H9 (cell line): Measurements from ENCODE around the gene NIPSNAP3A. TPM values are rescaled to one million over a fixed set of nuclear protein-coding genes. Genes with fewer than 3 reads are reported as not detected.

Source experiments
- DNase-seq: peaks from one replicate; pipeline ENCODE4 v3.0.0-alpha.2; 2017
- H2AFZ ChIP-seq: one replicate; pipeline ENCODE4 v1.6.1; 2013; ENCODE audit warnings: mild to moderate bottlenecking, low read length, control low read depth, moderate library complexity
- H2AK5ac ChIP-seq: 2 replicates; pipeline ENCODE4 v1.6.1; 2013; ENCODE audit warnings: low read length, control low read depth, mixed read lengths; ENCODE audit not compliant: insufficient read length
- H2BK120ac ChIP-seq: one replicate; pipeline ENCODE4 v1.6.1; 2013; ENCODE audit warnings: low read depth, mild to moderate bottlenecking, low read length, control low read depth, inconsistent platforms; ENCODE audit not compliant: poor library complexity, severe bottlenecking
- H2BK12ac ChIP-seq: 2 replicates; pipeline ENCODE4 v1.6.1; 2013; ENCODE audit warnings: low read length, control low read depth, mixed read lengths, low read depth; ENCODE audit not compliant: insufficient read length
- H2BK15ac ChIP-seq: 2 replicates; pipeline ENCODE4 v1.6.1; 2013; ENCODE audit warnings: low read depth, low read length, control low read depth
- H2BK20ac ChIP-seq: one replicate; pipeline ENCODE4 v1.6.1; 2013; ENCODE audit warnings: low read depth, mild to moderate bottlenecking, low read length, control low read depth, inconsistent platforms; ENCODE audit not compliant: poor library complexity, severe bottlenecking
- H2BK5ac ChIP-seq: 2 replicates; pipeline ENCODE4 v1.6.1; 2013; ENCODE audit warnings: low read length, control low read depth, mixed read lengths; ENCODE audit not compliant: insufficient read length
- H3K14ac ChIP-seq: 2 replicates; pipeline ENCODE4 v1.6.1; 2013; ENCODE audit warnings: low read length, control low read depth; ENCODE audit not compliant: insufficient read depth
- H3K18ac ChIP-seq: 2 replicates; pipeline ENCODE4 v1.6.1; 2013; ENCODE audit warnings: low read depth, mild to moderate bottlenecking, mixed read lengths, low read length, control low read depth; ENCODE audit not compliant: insufficient read length
- H3K23ac ChIP-seq: 2 replicates; pipeline ENCODE4 v1.6.1; 2013; ENCODE audit warnings: low read length, control low read depth, mixed read lengths, low read depth; ENCODE audit not compliant: insufficient read length
- H3K23me2 ChIP-seq: 2 replicates; pipeline ENCODE4 v1.6.1; 2013; ENCODE audit warnings: low read depth, mild to moderate bottlenecking, mixed read lengths, low read length, control low read depth; ENCODE audit not compliant: insufficient read length, poor library complexity, severe bottlenecking
- H3K27ac ChIP-seq: 2 replicates; pipeline ENCODE4 v1.5.1; 2013; ENCODE audit warnings: low read length, control low read depth, mixed read lengths, low read depth; ENCODE audit not compliant: insufficient read length
- H3K27me3 ChIP-seq: 2 replicates; pipeline ENCODE4 v1.6.1; 2013; ENCODE audit warnings: low read length, control low read depth, inconsistent platforms; ENCODE audit not compliant: insufficient read depth
- H3K4ac ChIP-seq: 2 replicates; pipeline ENCODE4 v1.6.1; 2013; ENCODE audit warnings: low read depth, mild to moderate bottlenecking, control low read depth, inconsistent platforms, low read length, moderate library complexity
- H3K4me1 ChIP-seq: 2 replicates; pipeline ENCODE4 v1.6.1; 2013; ENCODE audit warnings: low read length, control low read depth, inconsistent platforms; ENCODE audit not compliant: insufficient read depth
- H3K4me2 ChIP-seq: 2 replicates; pipeline ENCODE4 v1.6.1; 2013; ENCODE audit warnings: low read length, control low read depth, mixed read lengths; ENCODE audit not compliant: insufficient read length, insufficient read depth
- H3K56ac ChIP-seq: 2 replicates; pipeline ENCODE4 v1.6.1; 2013; ENCODE audit warnings: low read depth, mild to moderate bottlenecking, mixed read lengths, low read length, control low read depth; ENCODE audit not compliant: insufficient read length
- H3K79me1 ChIP-seq: 2 replicates; pipeline ENCODE4 v1.6.1; 2013; ENCODE audit warnings: low read depth, mild to moderate bottlenecking, moderate library complexity, low read length, control low read depth, inconsistent platforms; ENCODE audit not compliant: insufficient read depth, poor library complexity, severe bottlenecking
- H3K79me2 ChIP-seq: 2 replicates; pipeline ENCODE4 v1.6.1; 2013; ENCODE audit warnings: low read length, control low read depth, inconsistent platforms; ENCODE audit not compliant: insufficient read depth
- H3K9ac ChIP-seq: 2 replicates; pipeline ENCODE4 v1.6.1; 2013; ENCODE audit warnings: low read length, control low read depth, mixed read lengths; ENCODE audit not compliant: insufficient read length; ENCODE audit errors: extremely low read depth
- H3K9me3 ChIP-seq: one replicate; pipeline ENCODE4 v1.6.1; 2013; ENCODE audit warnings: low read depth, low read length, inconsistent platforms; ENCODE audit not compliant: control insufficient read depth
- H3T11ph ChIP-seq: one replicate; pipeline ENCODE4 v1.6.1; 2013; ENCODE audit warnings: mild to moderate bottlenecking, low read length, control low read depth, inconsistent platforms
- H4K20me1 ChIP-seq: one replicate; pipeline ENCODE4 v1.6.1; 2013; ENCODE audit not compliant: control insufficient read depth, insufficient read length, insufficient read depth
- H4K5ac ChIP-seq: 2 replicates; pipeline ENCODE4 v1.6.1; 2013; ENCODE audit warnings: low read depth, mild to moderate bottlenecking, mixed read lengths, low read length, control low read depth; ENCODE audit not compliant: insufficient read length
- H4K8ac ChIP-seq: replicated peaks from 2 replicates; pipeline ENCODE4 v1.6.1; 2013; ENCODE audit warnings: low read length, control low read depth, mixed read lengths, low read depth; ENCODE audit not compliant: insufficient read length
- H4K91ac ChIP-seq: 2 replicates; pipeline ENCODE4 v1.6.1; 2013; ENCODE audit warnings: low read depth, mild to moderate bottlenecking, moderate library complexity, mixed read lengths, low read length, control low read depth; ENCODE audit not compliant: insufficient read length
- H3K27ac Mint-ChIP-seq, 3 experiments: 2 replicates in 2 of 3; 3 replicates in 1 of 3; pipeline ENCODE4 v1.8.0; 2020 to 2021; ENCODE audit warnings: mixed read lengths in 3 of 3, mild to moderate bottlenecking in 1 of 3, moderate library complexity in 1 of 3
- H3K27me3 Mint-ChIP-seq: 2 replicates; pipeline ENCODE4 v1.8.0; 2021; ENCODE audit warnings: low read depth, mild to moderate bottlenecking, moderate library complexity, mixed read lengths
- H3K36me3 Mint-ChIP-seq, 3 experiments: 2 replicates in 2 of 3; 3 replicates in 1 of 3; pipeline ENCODE4 v1.8.0; 2020 to 2021; ENCODE audit warnings: low read depth in 3 of 3, mixed read lengths in 3 of 3; ENCODE audit not compliant: insufficient read depth in 1 of 3
- H3K4me1 Mint-ChIP-seq, 2 experiments: 2 replicates each; pipeline ENCODE4 v1.8.0; 2020; ENCODE audit warnings: mixed read lengths in 2 of 2
- H3K4me3 Mint-ChIP-seq, 2 experiments: 2 replicates in 1 of 2; 3 replicates in 1 of 2; pipeline ENCODE4 v1.8.0; 2020 to 2021; ENCODE audit warnings: mild to moderate bottlenecking in 2 of 2, mixed read lengths in 2 of 2, moderate library complexity in 1 of 2
- H3K9me3 Mint-ChIP-seq, 2 experiments: 2 replicates in 1 of 2; 3 replicates in 1 of 2; pipeline ENCODE4 v1.8.0; 2020; ENCODE audit warnings: mild to moderate bottlenecking in 2 of 2, mixed read lengths in 2 of 2, moderate library complexity in 1 of 2
- WGBS: extraction: QIAGEN DNeasy Blood & Tissue Kit; methylation state at CpG from one replicate; pipeline ENCODE4 v1.1.7; 2013; ENCODE audit warnings: missing lambda C conversion rate, low lambda C conversion rate, mixed read lengths; ENCODE audit not compliant: insufficient read length; ENCODE audit errors: extremely low coverage; 5-methylcytosine and 5-hydroxymethylcytosine counted together
- total RNA-seq: library from RNA; stranded (reverse); gene quantifications from 2 replicates; pipeline ENCODE4 v1.2.1, GENCODE V29; 2021
- TF ChIP-seq, protein P1 (sequence below): fragments of 200-600 bp; sonication (generic); conservative IDR thresholded peaks from 3 replicates; pipeline ENCODE4 v1.8.0; 2021; ENCODE audit warnings: antibody characterized with exemption, mild to moderate bottlenecking

NIPSNAP3A gene
- total RNA-seq, 1 experiment from 2014 or later, result 13.9 TPM

DNA sequence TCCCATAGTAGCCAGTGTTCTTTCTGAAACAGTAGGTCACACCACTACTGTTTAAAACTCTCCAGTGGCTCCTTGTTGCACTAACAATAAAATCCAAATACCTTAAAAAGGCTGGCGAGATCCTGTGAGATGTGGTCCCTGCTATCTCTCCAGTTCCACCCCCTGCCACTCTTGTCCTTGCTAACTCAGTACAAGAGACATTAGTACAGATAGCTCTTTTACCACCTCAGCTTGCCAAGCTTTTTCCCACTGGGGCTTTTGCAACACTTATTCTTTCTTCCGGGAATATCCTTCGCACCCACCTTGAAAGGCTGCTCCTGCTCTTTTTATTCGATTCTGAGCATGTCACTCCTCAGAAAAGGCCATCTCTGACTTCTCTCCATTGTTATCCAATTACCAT, 31.3 kb downstream of the NIPSNAP3A start:
- TF ChIP-seq, protein P1, sequence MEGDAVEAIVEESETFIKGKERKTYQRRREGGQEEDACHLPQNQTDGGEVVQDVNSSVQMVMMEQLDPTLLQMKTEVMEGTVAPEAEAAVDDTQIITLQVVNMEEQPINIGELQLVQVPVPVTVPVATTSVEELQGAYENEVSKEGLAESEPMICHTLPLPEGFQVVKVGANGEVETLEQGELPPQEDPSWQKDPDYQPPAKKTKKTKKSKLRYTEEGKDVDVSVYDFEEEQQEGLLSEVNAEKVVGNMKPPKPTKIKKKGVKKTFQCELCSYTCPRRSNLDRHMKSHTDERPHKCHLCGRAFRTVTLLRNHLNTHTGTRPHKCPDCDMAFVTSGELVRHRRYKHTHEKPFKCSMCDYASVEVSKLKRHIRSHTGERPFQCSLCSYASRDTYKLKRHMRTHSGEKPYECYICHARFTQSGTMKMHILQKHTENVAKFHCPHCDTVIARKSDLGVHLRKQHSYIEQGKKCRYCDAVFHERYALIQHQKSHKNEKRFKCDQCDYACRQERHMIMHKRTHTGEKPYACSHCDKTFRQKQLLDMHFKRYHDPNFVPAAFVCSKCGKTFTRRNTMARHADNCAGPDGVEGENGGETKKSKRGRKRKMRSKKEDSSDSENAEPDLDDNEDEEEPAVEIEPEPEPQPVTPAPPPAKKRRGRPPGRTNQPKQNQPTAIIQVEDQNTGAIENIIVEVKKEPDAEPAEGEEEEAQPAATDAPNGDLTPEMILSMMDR, result no peak
- H4K5ac ChIP-seq, result no peak overlapping the region
- DNase-seq, result no peak
- Mint-ChIP-seq H3K27ac (no peak overlapping the region), H3K4me1 (no peaks in the 10 kb centered on the region), H3K36me3 (peaks cover 0 to 7% (median 7%) of the 10 kb centered on the region in 3 experiments; a peak in 3 of 7 replicates), H3K27me3 (no peaks in the 10 kb centered on the region; the same call in 1 of the 2 replicates), H3K4me3 (no peak overlapping the region), H3K9me3 (no peaks in the 10 kb centered on the region)
- no peaks in the 10 kb centered on the region for H3K23me2 ChIP-seq
- no peak overlapping the region for H2BK5ac ChIP-seq
- H3K4ac ChIP-seq, result no peak overlapping the region
- H2BK15ac ChIP-seq, result no peak overlapping the region
- H3K18ac ChIP-seq, result no peak overlapping the region
- H3K4me1 ChIP-seq, result no peaks in the 10 kb centered on the region
- no peaks in the 10 kb centered on the region for H4K20me1 ChIP-seq
- no peak overlapping the region for H2BK12ac ChIP-seq
- no peak overlapping the region for H3K14ac ChIP-seq
- H3K27me3 ChIP-seq, result no peaks in the 10 kb centered on the region
- no peak overlapping the region for H4K91ac ChIP-seq
- no peak overlapping the region for H3K27ac ChIP-seq
- H2BK20ac ChIP-seq, result no peak overlapping the region
- no peak overlapping the region for H3T11ph ChIP-seq
- no peak overlapping the region for H2BK120ac ChIP-seq
- H3K56ac ChIP-seq, result no peak overlapping the region
- no peaks in the 10 kb centered on the region for H3K9me3 ChIP-seq
- H3K4me2 ChIP-seq, result no peak overlapping the region
- H2AFZ ChIP-seq, result no peak overlapping the region
- H4K8ac ChIP-seq, result no peak overlapping the region
- no peak overlapping the region for H2AK5ac ChIP-seq
- H3K23ac ChIP-seq, result no peak overlapping the region
- no peaks in the 10 kb centered on the region for H3K79me1 ChIP-seq
- no peak overlapping the region for H3K9ac ChIP-seq
- no peaks in the 10 kb centered on the region for H3K79me2 ChIP-seq
- WGBS, result no CpG with 5 or more reads among the region's 4 CpGs
